Gastroesophageal sphincter (tissue), 3 donors: Measurements from ENCODE around the gene DHRS11.

Experiments used
- EP300 ChIP-seq: sonication (generic); formaldehyde crosslinking; IDR thresholded peaks from one replicate; pipeline ENCODE4 v1.6.1; 2017; ENCODE audit warnings: antibody characterized with exemption, mild to moderate bottlenecking
- POLR2A ChIP-seq, 2 donors: fragments of 450-650 bp; IDR thresholded peaks; one replicate each; pipeline ENCODE4 v1.6.1; 2017; ENCODE audit warnings: antibody characterized with exemption in 2 of 2, mild to moderate bottlenecking in 2 of 2, moderate library complexity in 1 of 2
- POLR2AphosphoS5 ChIP-seq: sonication (generic); formaldehyde crosslinking; IDR thresholded peaks from one replicate; pipeline ENCODE4 v1.6.1; 2017; ENCODE audit warnings: antibody characterized with exemption
- TF ChIP-seq, protein P1 (sequence below), 4 experiments: fragments of 200-600 bp in 2 of 4; fragments of 450-650 bp in 2 of 4; sonication (generic) in 1 of 4; IDR thresholded peaks; one replicate each; pipeline ENCODE4 v1.5.1; 2017 to 2019; ENCODE audit warnings: antibody characterized with exemption in 4 of 4, mild to moderate bottlenecking in 2 of 4, moderate library complexity in 2 of 4

DNA sequence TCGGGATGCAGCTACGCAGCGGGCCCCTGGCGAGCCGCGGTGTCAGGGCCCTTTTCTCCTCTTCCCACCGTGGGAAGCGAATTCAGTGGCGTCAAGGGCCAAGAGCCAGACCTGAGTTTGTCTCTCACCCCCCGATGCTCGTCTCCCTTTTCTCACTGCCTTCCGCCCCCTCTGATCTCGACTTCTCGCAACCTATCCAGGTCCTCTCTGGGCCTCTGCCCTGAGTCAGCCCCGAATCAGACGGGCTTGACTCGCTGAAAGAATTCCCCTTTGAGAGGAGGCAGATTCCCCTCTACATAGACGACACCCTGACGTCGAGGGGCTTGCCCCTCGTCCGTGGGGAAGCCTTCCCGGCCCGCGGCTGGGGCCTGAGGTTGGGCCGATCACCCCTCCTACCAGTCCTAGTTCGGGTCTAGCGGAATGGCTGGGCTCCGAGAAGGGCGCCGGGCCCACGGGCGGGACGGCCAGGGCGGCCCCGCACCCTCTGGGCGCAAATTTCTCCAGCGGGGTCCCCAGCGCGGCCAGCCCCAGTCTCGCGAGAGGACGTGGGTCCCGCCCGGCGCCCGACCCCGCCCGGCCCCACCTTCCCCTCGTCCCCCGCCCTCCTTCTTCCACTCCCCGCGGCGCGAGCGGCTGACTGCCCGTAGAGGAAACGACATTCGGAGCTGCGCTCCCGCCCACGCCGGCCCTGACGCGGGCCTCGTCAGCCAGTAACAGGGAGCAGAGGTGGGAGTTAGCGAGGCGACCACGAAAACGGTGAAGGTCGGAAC, 47.2 kb upstream of the DHRS11 start, which contains the start of gene GGNBP2:
- TF ChIP-seq POLR2A (IDR thresholded peaks at IDR 0.05) (peak; percentile 77 to 90), EP300 (no peak), POLR2AphosphoS5 (peak; percentile 93)
- TF ChIP-seq, protein P1, sequence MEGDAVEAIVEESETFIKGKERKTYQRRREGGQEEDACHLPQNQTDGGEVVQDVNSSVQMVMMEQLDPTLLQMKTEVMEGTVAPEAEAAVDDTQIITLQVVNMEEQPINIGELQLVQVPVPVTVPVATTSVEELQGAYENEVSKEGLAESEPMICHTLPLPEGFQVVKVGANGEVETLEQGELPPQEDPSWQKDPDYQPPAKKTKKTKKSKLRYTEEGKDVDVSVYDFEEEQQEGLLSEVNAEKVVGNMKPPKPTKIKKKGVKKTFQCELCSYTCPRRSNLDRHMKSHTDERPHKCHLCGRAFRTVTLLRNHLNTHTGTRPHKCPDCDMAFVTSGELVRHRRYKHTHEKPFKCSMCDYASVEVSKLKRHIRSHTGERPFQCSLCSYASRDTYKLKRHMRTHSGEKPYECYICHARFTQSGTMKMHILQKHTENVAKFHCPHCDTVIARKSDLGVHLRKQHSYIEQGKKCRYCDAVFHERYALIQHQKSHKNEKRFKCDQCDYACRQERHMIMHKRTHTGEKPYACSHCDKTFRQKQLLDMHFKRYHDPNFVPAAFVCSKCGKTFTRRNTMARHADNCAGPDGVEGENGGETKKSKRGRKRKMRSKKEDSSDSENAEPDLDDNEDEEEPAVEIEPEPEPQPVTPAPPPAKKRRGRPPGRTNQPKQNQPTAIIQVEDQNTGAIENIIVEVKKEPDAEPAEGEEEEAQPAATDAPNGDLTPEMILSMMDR (IDR thresholded peaks at IDR 0.05), result no peak
